ENCODE measurements around the gene GSTO2.
A peak's percentile ranks its signal among the peaks of the same experiment; 100 is the strongest.

Gene GSTO2

GRCh38 chr10:104337985-104338735 is 69.2 kb downstream of the GSTO2 start, which contains the start of gene ITPRIP:
ITPRIP (minus strand) TSS chr10:104338465; CDS start chr10:104316051, 22,414 bp downstream.
- ATAC-seq (ENCODE audit: insufficient read depth, low read depth) = peak; percentile 87

DNA sequence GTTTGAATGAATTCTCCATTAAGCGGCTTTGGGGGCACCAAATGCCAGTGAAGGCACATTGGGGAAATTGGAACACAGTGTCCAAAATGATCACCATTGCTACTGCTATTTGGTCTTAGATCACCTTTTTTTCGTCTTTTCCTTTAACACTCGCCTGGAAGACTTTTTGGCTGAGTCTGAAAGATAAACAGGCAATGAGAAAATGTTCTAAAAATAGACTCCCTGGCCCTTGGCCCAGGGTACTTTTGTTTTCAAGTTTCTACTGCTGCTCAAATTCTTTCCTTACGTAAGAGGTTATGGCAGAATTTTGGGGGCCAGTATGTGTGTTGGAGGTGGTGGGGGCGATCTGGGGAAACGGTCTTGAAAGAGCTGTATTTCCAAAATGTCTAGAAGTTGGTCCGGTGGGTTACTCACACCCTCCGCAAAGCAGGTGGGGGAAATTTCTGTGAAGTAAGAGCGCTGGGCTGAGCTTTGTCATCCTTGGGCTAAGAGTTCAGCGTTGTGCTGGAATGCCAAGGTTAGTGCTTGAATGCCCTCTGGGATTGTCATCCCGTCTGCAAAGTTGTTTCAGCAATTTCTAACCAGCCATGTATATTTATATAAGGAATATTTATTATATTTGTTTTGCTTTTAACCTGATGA is 70.6 kb downstream of the GSTO2 start:
- peaks cover 13% of the 10 kb centered on the region for H3K36me3 ChIP-seq (ENCODE audit: insufficient read depth, low read length)
- H2AFZ ChIP-seq (ENCODE audit: low read depth, low read length) = peak overlapping the region; percentile 99; the same call in 1 of the 2 replicates
- no peaks in the 10 kb centered on the region for H3K9me3 ChIP-seq (ENCODE audit: insufficient read depth, low read length, severe bottlenecking)
- peaks cover 14% of the 10 kb centered on the region for H3K27me3 ChIP-seq (ENCODE audit: insufficient read depth, low read length, poor library complexity)
- TF ChIP-seq EZH2 (IDR thresholded peaks at IDR 0.05; ENCODE audit: borderline replicate concordance, low read depth, low read length, severe bottlenecking) = no peak
- TF ChIP-seq CTCF (IDR thresholded peaks at IDR 0.05; ENCODE audit: borderline replicate concordance, extremely low read depth, low read length, poor library complexity, severe bottlenecking) = no peak
- H4K20me1 ChIP-seq (ENCODE audit: insufficient read depth, low read length) = peaks cover 24% of the 10 kb centered on the region
- peaks cover 35% of the 10 kb centered on the region for H3K4me1 ChIP-seq (ENCODE audit: insufficient read depth, low read length)
- DNase-seq (no peak), ATAC-seq (ENCODE audit: insufficient read depth, low read depth) (no peak)
- no peak overlapping the region for H3K27ac ChIP-seq (ENCODE audit: low read length)
- H3K79me2 ChIP-seq (ENCODE audit: insufficient read depth, low read length) = peaks cover 36% of the 10 kb centered on the region
- peak overlapping the region; percentile 97; the same call in 1 of the 2 replicates for H3K9ac ChIP-seq (ENCODE audit: low read depth, low read length)
- peak overlapping the region; percentile 72 for H3K4me2 ChIP-seq (ENCODE audit: insufficient read depth, low read length)
- H3K4me3 ChIP-seq (ENCODE audit: low read depth in 1 of 2, low read length in 2 of 2) = peak overlapping the region in 1 of 2 experiments; percentile 98; a peak in 2 of 4 replicates

More at GRCh38 chr10:104337985-104338735, 69.2 kb downstream of the GSTO2 start, which contains the start of gene ITPRIP:
- H3K4me1 ChIP-seq (ENCODE audit: insufficient read depth, low read length) = peaks cover 38% of the 10 kb centered on the region
- H3K4me3 ChIP-seq (ENCODE audit: low read depth in 1 of 2, low read length in 2 of 2) = peak within 1 kb of the TSS; percentile 98 to 100
- H3K27ac ChIP-seq (ENCODE audit: low read length) = peak within 1 kb of the TSS; percentile 99
- no peaks in the 10 kb centered on the region for H3K9me3 ChIP-seq (ENCODE audit: insufficient read depth, low read length, severe bottlenecking)
- H3K36me3 ChIP-seq (ENCODE audit: insufficient read depth, low read length) = peaks cover 14% of the 10 kb centered on the region
- peak; percentile 78 for DNase-seq
- peaks cover 38% of the 10 kb centered on the region for H4K20me1 ChIP-seq (ENCODE audit: insufficient read depth, low read length)
- peak within 1 kb of the TSS; percentile 99 for H2AFZ ChIP-seq (ENCODE audit: low read depth, low read length)
- H3K4me2 ChIP-seq (ENCODE audit: insufficient read depth, low read length) = peak within 1 kb of the TSS; percentile 72
- H3K9ac ChIP-seq (ENCODE audit: low read depth, low read length) = peak within 1 kb of the TSS; percentile 97
- peaks cover 50% of the 10 kb centered on the region for H3K79me2 ChIP-seq (ENCODE audit: insufficient read depth, low read length)
- peaks cover 14% of the 10 kb centered on the region for H3K27me3 ChIP-seq (ENCODE audit: insufficient read depth, low read length, poor library complexity)
- TF ChIP-seq CTCF (IDR thresholded peaks at IDR 0.05; ENCODE audit: borderline replicate concordance, extremely low read depth, low read length, poor library complexity, severe bottlenecking) (peak; percentile 36), EZH2 (IDR thresholded peaks at IDR 0.05; ENCODE audit: borderline replicate concordance, low read depth, low read length, severe bottlenecking) (no peak)

DNA sequence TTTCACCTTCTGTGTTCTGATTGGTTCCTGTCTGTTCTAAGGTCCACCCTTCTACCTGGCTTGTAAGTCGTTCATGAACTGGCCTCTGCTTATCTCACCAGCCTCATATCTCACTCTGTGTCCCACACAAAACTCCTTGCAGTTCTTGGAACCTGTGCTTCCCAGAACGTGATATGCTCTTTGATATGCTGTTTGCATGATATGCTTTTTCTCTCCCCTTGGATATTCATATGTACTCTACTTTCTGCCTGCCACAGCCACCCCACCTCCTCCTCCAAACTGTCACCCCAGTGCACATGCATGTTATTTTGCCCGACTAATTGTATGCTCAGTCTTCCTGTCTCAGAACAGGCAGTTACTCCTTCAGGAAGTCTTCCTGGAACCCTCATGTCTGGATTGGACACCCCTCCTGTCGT is 71.1 kb downstream of the GSTO2 start:
- no peak overlapping the region for H3K9ac ChIP-seq (ENCODE audit: low read depth, low read length)

More for the DNA sequence above, 71.1 kb downstream of the GSTO2 start:
- DNase-seq (no peak), ATAC-seq (ENCODE audit: insufficient read depth, low read depth) (no peak)
- Histone ChIP-seq H3K36me3 (ENCODE audit: insufficient read depth, low read length) (peaks cover 7% of the 10 kb centered on the region; the same call in 1 of the 2 replicates), H3K9me3 (ENCODE audit: insufficient read depth, low read length, severe bottlenecking) (no peaks in the 10 kb centered on the region), H3K79me2 (ENCODE audit: insufficient read depth, low read length) (peaks cover 30% of the 10 kb centered on the region), H3K4me1 (ENCODE audit: insufficient read depth, low read length) (peaks cover 32% of the 10 kb centered on the region), H3K4me3 (ENCODE audit: low read depth in 1 of 2, low read length in 2 of 2) (no peak overlapping the region), H3K27ac (ENCODE audit: low read length) (no peak overlapping the region), H2AFZ (ENCODE audit: low read depth, low read length) (no peak overlapping the region), H3K27me3 (ENCODE audit: insufficient read depth, low read length, poor library complexity) (peaks cover 14% of the 10 kb centered on the region), H3K4me2 (ENCODE audit: insufficient read depth, low read length) (no peak overlapping the region), H4K20me1 (ENCODE audit: insufficient read depth, low read length) (peaks cover 19% of the 10 kb centered on the region)
- no peak for TF ChIP-seq CTCF (IDR thresholded peaks at IDR 0.05; ENCODE audit: borderline replicate concordance, extremely low read depth, low read length, poor library complexity, severe bottlenecking)
- no peak for TF ChIP-seq EZH2 (IDR thresholded peaks at IDR 0.05; ENCODE audit: borderline replicate concordance, low read depth, low read length, severe bottlenecking)
